ENCODE data around the gene KLHL3.

The KLHL3 gene

DNA sequence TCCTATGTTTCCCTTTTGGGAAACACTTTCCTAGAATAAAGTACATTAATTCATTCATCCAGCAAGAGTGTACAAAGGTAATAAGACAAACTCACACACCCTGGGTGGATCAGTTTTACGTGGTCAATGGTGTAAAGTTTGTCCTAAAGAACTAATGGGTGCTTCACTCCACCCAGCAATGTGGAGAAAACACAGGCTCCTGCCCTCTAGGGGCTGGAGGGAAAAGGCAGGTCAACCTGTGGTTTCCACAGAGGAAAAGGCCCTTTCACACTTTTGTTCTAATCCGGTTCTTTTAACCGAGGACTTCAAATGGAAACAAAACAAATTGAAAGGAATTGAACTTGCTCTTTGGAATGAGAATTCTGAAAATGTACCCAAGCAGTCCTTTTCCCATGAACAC, 155.9 kb downstream of the KLHL3 start:
- no peak for DNase-seq (ENCODE audit: low read depth)

DNA sequence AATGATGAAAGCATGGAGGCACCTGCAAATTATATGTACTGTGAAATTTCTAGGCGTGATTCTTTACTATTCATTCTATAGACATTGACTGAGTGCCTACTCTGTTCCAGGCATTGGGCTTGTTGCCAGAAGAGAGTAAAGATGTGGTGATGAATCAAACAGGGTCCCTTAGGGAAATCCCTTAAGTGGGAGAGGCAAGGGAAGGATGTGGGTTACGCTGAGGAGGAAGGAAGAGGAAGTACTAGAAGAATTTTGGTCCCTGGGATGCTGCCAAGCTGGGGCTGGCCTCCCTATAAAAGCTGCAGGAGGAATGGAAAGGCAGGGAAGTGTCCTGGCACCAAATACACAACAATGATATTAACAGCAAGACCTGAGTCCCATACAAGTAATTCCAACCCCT, 160.0 kb downstream of the KLHL3 start:
- no peak for DNase-seq (ENCODE audit: low read depth)

- no peak for DNase-seq (ENCODE audit: low read depth)
Measured at GRCh38 chr5:137575211-137575610, 160.7 kb downstream of the KLHL3 start.

GRCh38 chr5:137573376-137573775, 162.5 kb downstream of the KLHL3 start:
- DNase-seq (ENCODE audit: low read depth), result no peak

- no peak for DNase-seq (ENCODE audit: low read depth)
Measured at GRCh38 chr5:137572042-137572695, 163.7 kb downstream of the KLHL3 start.

DNA sequence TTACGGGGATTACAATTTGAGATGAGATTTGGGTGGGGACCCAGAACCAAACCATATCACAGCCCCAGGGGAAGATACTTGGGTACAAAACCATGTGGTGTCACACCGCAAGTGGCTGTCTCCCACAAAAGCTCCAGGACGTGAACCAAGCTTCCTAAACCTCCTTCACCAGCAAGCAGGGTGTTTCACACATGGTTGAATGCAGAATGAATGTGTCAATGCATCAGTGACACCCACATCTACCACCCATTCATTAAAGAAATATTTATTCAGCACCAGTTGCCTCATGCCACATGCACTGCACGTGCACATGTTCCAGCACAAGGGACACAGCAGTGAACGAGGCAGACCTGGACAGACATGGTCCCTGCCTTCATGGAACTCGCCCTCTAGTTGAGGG, 165.8 kb downstream of the KLHL3 start:
- DNase-seq (ENCODE audit: low read depth), result no peak

All from stromal cell of bone marrow (primary cell).